ENCODE results near the gene CD6.
A peak's percentile ranks its signal among the peaks of the same experiment; 100 is the strongest.

The CD6 gene

DNA sequence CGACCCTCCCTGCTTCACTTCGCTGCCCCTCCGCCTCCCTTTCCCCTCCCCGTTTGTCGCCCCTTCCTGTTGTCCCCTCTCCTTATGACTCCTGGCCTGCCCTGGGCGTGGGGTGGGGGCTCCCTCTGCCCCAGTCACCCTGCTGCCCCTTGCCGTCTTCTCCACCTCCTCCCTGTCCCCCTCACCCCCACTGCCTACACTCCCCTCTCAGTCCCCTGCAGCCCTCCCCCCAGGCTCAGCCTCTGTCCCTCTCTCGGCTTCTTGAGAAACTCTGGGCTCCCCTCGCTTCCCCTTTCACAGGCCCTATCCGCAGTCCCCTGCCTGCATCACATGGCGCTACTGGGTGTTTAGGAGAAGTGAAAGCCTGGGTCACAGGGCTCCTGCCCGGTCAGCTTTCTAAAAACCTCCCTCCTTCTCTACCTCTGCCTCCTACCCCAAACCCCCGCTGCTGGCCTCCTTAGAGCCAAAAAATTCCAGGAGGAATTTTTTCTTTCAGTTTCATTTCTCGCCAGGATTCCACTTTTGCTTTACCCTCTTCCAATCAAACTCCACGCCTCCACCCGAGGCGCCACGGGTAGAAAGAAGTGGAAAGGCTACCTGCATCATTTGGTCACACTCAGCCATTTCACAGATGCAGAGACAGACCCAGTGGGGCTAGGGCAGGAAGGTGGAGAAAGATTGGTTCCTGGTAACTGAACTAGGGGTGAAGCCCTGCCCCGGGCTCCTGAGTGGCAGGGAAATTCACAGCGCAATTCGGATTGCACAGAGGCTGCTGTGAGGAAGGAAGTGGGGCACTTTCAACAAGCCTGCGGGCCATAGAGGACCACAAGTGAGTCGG lies 19.4 kb upstream of the CD6 start, which contains the start of gene SLC15A3:
TSS of gene SLC15A3 (minus strand) at position 273 of the 838 bp plus-strand sequence. CDS start 625 bp downstream, outside the sequence.
- DNase-seq (ENCODE audit: low read depth in 2 of 2) = peak; percentile 51 to 55
- no peak for TF ChIP-seq CTCF (IDR thresholded peaks at IDR 0.05; ENCODE audit: low read depth, low read length)
- peak within 1 kb of the TSS; percentile 39 to 43 for H3K4me3 ChIP-seq (replicated peaks in 1 of 2; ENCODE audit: low read depth in 2 of 2, low read length in 2 of 2)

- DNase-seq (ENCODE audit: low read depth in 2 of 2) = no peak
- H3K4me3 ChIP-seq (replicated peaks in 1 of 2; ENCODE audit: low read depth in 2 of 2, low read length in 2 of 2) = no peak overlapping the region
- TF ChIP-seq CTCF (IDR thresholded peaks at IDR 0.05; ENCODE audit: low read depth, low read length) = no peak
These were observed 18.7 kb upstream of the CD6 start for GRCh38 chr11:60952742-60953170.

DNA sequence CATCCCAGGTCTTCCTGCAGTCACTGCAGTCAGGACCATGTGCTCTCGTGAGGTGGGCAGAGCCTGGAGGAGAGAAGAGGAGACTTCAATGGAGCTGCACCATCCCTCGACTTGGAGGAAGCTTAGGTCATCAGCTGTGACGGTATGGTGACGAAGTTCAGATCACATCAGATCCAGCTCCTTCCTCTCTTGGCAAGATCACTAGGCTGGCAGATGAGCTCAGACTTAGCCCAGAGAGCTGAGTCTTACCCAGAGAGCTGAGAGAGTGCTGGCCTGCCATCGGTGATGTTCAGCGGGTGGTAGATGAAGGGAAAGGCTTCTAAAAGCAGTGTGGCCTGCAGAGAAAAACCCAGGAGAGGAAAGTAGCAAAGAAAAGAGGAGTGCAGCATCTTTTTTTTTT lies 17.7 kb upstream of the CD6 start:
- DNase-seq (ENCODE audit: low read depth in 2 of 2) = peak in 1 of 2 donors; percentile 86

GRCh38 chr11:60954421-60954820 lies 17.1 kb upstream of the CD6 start:
- no peak for TF ChIP-seq CTCF (IDR thresholded peaks at IDR 0.05; ENCODE audit: low read depth, low read length)
- no peak overlapping the region for H3K4me3 ChIP-seq (replicated peaks in 1 of 2; ENCODE audit: low read depth in 2 of 2, low read length in 2 of 2)
- DNase-seq (ENCODE audit: low read depth in 2 of 2) = no peak

More for the DNA sequence above, 17.7 kb upstream of the CD6 start:
- no peak overlapping the region for H3K4me3 ChIP-seq (replicated peaks in 1 of 2; ENCODE audit: low read depth in 2 of 2, low read length in 2 of 2)
- TF ChIP-seq CTCF (IDR thresholded peaks at IDR 0.05; ENCODE audit: low read depth, low read length) = no peak

GRCh38 chr11:60955571-60955970 lies 15.9 kb upstream of the CD6 start:
- TF ChIP-seq CTCF (IDR thresholded peaks at IDR 0.05; ENCODE audit: low read depth, low read length) = no peak
- no peak overlapping the region for H3K4me3 ChIP-seq (replicated peaks in 1 of 2; ENCODE audit: low read depth in 2 of 2, low read length in 2 of 2)
- no peak for DNase-seq (ENCODE audit: low read depth in 2 of 2)

DNA sequence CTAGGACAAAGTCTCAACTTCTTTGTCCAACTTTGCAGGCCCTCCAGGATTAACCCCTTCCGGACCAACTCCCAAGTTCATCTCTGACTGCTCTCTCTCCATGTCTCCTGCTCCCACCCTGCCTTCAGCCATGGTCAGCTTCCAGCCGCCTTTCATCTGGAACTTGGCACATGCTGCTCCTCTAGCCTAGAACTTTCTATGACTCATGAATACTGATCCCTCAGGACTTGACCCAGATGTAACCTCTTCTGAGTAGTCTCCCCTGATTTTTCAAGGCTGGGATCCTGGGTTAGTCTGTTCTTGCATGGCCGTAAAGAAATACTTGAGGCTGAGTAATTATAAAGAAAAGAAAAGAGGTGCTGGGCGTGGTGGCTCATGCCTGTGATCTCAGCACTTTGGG lies 14.3 kb upstream of the CD6 start:
- no peak overlapping the region for H3K4me3 ChIP-seq (replicated peaks in 1 of 2; ENCODE audit: low read depth in 2 of 2, low read length in 2 of 2)
- peak; percentile 56 to 96 for DNase-seq (ENCODE audit: low read depth in 2 of 2)
- TF ChIP-seq CTCF (IDR thresholded peaks at IDR 0.05; ENCODE audit: low read depth, low read length) = no peak
